Gastroesophageal sphincter (tissue), 3 donors: ENCODE results near the gene RDH14.

Experiments
- CTCF ChIP-seq, 4 experiments: fragments of 200-600 bp in 2 of 4; fragments of 450-650 bp in 2 of 4; sonication (generic) in 1 of 4; IDR thresholded peaks; one replicate each; pipeline ENCODE4 v1.5.1; 2017 to 2019; ENCODE audit warnings: antibody characterized with exemption in 4 of 4, mild to moderate bottlenecking in 2 of 4, moderate library complexity in 2 of 4
- POLR2A ChIP-seq, 2 donors: fragments of 450-650 bp; IDR thresholded peaks; one replicate each; pipeline ENCODE4 v1.6.1; 2017; ENCODE audit warnings: antibody characterized with exemption in 2 of 2, mild to moderate bottlenecking in 2 of 2, moderate library complexity in 1 of 2

- TF ChIP-seq CTCF (IDR thresholded peaks at IDR 0.05): no peak
- no peak for TF ChIP-seq POLR2A (IDR thresholded peaks at IDR 0.05)
Measured at GRCh38 chr2:18519914-18520450, 40.5 kb downstream of the RDH14 start.
